Kidney tubule cell (primary cell): ENCODE measurements around the gene SCAI.
"Not testable (repeated sequence)": the region's sequence is repeated elsewhere in the genome, so short reads cannot be mapped to it uniquely, and the experiment has no call there.

Source experiments
- DNase-seq: peaks from one replicate; pipeline ENCODE4 v3.0.0-alpha.2; 2018; ENCODE audit warnings: low spot score

The SCAI gene

GRCh38 chr9:125106285-125106893 lies 36.9 kb downstream of the SCAI start:
- no peak for DNase-seq

- no peak for DNase-seq
Observed at GRCh38 chr9:125103770-125104460, 39.4 kb downstream of the SCAI start.

- no peak for DNase-seq
Observed at GRCh38 chr9:125103021-125103420, 40.3 kb downstream of the SCAI start.

- no peak for DNase-seq
Observed at GRCh38 chr9:125100822-125101221, 42.5 kb downstream of the SCAI start.

- DNase-seq, result no peak
Observed at GRCh38 chr9:125099816-125100215, 43.5 kb downstream of the SCAI start.

DNA sequence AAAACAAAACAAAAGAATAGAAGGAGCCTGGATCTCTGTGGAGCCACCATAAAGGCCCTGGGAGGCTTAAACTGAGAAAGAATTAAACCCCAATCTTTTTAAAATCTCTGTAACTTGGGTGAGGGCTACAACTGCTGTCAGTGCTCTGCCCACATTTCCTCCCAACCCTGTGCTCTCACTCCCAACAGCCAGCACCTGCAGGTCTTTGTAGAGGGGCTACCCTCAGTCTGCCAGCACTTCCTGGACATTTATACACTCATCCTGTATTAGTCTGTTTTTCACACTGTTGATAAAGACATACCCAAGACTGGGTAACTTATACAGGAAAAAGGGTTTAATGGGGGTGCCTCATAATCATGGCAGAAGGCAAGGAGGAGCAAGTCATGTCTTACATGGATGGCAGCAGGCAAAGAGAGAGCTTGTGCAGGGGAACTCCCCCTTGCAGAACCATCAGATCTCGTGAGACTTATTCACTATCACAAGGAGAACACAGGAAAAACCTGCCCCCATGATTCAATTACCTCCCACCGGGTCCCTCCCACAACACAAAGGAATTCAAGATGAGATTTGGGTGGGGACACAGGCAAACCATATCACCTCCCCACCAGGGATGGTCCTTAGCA lies 47.4 kb downstream of the SCAI start:
- DNase-seq, result no peak

DNA sequence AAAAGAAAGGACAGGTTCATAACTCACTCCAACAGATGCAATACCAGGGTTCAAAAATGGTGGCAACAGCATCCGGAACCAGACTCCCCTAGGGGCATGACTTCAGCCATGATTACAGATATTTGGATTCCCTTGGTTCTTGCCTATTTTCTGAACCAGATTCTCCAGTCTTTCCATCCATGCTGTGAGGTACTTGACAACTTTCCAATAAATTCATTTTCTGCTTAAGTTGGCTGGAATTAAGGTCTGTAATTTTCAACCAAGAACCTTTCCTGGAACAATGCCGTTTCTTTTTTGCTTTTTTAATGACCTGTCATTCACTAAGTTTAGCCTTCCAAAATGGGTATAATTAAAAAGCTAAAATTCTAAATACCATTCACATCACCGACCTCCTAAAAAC lies 52.2 kb downstream of the SCAI start:
- DNase-seq, result no peak

DNA sequence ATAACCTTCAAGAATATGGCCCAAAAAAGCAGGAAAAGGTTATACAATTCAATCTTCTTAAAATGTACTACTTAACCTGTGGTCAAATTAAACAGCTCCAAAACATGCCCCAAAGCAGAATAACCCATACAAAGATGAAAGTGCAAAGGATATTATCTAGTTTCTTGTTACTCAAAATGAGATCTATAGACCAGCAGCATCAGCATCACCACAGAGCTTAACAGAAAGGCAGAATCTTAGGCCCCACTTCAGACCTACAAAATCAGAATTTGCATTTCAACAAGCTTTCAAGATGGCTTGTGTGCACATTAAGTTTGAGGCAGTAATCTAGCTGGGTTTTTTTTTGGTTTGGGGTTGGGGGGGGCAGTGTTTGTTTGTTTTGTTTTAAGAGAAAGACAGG lies 54.0 kb downstream of the SCAI start:
- DNase-seq, result no peak

DNA sequence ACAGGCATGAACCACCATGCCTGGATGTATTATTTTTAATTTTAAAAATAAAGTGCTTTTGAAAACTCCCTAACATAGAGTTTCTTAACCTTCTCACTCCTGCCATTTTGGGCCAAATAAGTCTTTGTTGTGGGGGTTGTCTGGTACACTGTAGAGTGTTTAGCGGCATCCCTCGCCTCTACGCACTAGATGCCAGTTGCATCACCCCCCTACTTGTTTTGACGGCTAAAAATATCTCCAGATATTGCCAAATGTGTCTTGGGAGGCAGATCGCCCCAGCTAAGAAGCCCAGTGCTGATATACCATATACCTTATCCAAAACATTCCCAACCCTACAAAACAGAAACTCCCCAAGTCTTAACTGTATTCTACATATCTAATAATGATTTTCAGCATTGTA lies 54.6 kb downstream of the SCAI start:
- DNase-seq, result no peak

GRCh38 chr9:125085703-125086477 lies 57.4 kb downstream of the SCAI start:
- DNase-seq, result no peak

GRCh38 chr9:125082197-125082596 lies 61.1 kb downstream of the SCAI start:
- not testable (repeated sequence) for DNase-seq

- not testable (repeated sequence) for DNase-seq
Observed at GRCh38 chr9:125080797-125081196, 62.5 kb downstream of the SCAI start.

- no peak for DNase-seq
Observed at GRCh38 chr9:125079931-125080330, 63.4 kb downstream of the SCAI start.

DNA sequence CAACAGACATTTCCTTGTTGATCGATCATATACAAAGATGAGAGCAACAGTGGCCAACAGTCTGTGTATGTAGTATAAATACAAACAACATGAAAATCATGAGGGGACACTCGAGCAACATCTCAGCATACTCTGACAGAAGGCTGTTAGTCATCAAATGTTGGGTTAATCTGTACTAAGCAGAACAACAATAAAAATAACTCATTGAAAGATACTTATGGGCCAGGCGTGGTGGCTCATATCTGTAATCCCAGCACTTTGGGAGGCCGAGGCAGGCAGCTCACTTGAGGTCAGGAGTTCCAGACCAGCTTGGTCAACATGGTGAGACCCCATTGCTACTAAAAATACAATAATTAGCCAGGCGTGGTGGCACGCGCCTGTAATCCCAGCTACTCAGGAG lies 67.3 kb downstream of the SCAI start:
- DNase-seq, result no peak

DNA sequence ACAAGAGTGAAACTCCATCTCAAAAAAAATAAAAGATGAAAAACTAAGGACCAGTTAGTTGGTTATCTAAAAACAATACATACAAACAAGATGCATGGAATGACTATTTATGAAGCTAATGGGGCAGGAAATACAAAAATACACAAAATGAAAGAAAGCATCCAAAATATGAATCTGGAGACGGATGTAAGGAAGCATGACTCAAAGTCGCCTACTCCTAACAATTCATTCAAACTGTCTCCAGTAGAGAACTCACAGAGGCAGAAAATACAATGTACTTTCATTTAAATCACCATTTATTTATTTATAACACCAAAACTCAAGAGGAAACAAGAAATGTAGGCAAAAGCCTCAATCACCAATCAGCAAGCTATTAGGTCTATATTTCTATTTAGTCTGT lies 68.4 kb downstream of the SCAI start:
- no peak for DNase-seq

DNA sequence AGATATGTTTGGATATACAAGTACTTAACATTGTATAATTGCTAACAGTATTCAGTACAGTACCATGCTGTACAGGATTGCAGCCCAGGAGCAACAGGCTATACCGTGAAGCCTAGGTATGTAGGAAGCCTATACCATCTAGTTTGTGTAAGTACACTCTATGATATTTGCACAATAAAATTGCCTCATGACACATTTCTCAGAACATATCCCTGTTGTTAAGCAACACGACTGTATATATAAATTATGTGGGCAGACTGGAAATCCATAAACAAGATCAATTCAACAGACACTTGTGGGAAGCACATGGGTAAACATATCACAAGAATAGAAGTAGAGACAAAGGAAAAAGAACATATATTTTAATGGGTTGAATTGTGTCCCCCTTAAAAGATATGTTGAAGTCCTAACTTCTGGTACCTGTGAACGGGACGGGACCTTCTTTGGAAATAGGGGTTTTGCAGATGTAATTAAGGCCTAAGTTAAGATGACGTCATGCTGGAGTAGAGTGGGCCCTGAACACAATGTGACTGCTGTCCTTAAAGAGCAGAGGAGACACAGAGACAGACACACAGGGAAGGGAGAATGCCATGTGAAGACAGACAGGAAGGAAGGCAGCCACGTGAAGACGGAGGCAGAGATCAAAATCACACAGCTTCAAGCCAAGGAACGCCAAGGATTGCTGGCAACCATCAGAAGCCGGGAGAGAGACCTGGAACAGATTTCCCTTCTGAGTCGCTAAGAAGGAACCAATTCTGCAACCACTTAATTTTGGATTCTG lies 76.3 kb downstream of the SCAI start:
- no peak for DNase-seq

GRCh38 chr9:125061391-125061790 lies 81.9 kb downstream of the SCAI start:
- DNase-seq, result peak; percentile 21

DNA sequence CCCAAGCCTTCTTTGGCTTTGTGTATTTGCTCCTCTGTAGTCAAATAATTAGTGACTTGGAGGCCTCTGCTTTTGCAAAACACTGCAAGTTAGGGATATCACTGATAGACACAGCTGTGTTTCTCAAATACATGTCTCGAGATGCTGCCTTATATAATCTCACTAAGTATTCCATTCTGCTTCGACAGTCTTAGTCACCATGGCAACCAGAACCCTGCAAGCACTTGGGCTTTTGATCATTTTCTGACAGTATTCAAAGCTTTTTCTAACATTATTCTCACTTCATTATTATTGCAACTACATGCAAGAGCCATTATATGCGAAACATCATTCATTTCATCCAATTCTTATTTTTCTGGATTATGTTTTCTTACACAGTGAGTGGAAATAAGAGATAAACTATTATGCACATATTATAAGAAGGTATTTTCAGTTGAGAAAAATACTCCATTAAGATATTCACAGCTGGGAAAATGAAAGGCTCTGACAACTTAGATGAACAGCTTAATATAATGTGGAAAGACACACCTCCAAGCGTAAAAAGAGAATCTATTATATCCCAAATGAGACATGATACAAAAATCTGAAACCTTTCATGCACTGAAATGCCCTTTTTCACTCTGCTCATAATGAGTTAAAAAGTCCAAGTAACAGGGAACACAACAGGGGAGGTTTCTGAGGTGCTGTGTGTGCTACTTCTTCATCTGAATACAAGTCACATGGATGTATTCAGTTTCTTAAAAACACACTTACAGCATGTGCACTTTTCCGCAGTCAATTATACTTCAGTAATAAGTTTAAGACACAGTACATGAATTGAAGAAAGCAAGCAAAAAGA lies 93.9 kb downstream of the SCAI start:
- no peak for DNase-seq

DNA sequence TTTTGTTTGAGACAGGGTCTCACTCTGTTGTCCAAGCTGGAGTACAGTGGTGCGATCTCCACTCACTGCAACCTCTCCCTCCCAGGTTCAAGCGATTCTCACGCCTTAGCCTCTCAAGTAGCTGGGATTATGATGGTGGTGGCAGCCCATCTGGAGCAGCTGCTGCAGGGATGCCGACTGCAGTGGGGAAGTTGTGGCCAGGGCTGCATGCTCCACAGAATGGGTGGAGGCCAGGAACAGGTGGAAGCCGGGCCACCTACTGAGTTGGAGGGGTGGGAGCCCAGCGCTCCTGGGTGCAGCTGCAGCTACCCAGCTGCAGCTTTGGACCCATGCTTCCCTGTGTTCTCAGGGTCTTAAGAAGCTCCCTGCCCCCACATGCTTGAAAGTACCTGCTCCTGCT lies 99.7 kb downstream of the SCAI start:
- DNase-seq, result no peak

- no peak for DNase-seq
Observed at GRCh38 chr9:125043148-125043547, 100.2 kb downstream of the SCAI start.

- DNase-seq, result no peak
Observed at GRCh38 chr9:125038166-125038565, 105.2 kb downstream of the SCAI start.
